PC-9 (cell line): ENCODE data around the gene TMPRSS9.

ENCODE experiments used
- EZH2 ChIP-seq: fragments of 200-600 bp; sonication (generic); IDR thresholded peaks from 2 replicates; pipeline ENCODE4 v1.8.0; 2017; ENCODE audit warnings: antibody characterized with exemption, low read depth
- TF ChIP-seq, protein P1 (sequence below): fragments of 200-600 bp; sonication (generic); conservative IDR thresholded peaks from 2 replicates; pipeline ENCODE4 v1.6.1; 2017; ENCODE audit warnings: mixed run types, antibody characterized with exemption, mild to moderate bottlenecking, moderate library complexity

DNA sequence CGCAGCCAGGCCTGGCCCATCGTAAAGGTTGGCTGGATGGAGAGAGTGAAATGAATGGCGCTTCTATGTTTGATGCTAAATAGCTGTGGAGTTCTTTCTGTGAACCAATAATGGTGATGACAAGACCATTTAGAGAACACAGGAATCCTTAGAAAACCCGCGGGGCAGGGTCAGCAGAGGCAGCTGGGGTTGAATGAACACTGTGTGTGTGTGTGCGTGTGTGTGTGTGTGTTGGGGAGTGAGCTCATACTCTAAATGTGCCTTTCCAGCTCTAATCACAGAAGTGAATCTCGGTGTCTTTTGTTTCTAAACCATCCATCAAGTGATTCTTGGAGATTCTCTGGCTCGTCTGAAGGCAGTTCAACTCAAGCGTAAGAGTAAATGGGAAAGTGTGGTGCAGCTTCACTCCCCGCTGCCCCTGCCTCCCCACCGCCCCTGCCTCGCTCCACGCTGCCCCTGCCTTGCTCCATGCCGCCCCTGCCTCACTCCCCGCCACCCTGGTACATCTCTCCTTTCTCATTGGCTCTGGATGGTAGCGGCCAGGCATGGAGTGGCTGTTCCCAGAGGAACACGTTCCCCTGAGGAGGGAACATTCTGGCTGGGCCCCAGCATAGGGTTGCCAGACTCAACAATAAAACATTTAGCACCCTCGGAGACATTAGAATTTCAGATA is 21.2 kb downstream of the TMPRSS9 start:
- TF ChIP-seq, protein P1, sequence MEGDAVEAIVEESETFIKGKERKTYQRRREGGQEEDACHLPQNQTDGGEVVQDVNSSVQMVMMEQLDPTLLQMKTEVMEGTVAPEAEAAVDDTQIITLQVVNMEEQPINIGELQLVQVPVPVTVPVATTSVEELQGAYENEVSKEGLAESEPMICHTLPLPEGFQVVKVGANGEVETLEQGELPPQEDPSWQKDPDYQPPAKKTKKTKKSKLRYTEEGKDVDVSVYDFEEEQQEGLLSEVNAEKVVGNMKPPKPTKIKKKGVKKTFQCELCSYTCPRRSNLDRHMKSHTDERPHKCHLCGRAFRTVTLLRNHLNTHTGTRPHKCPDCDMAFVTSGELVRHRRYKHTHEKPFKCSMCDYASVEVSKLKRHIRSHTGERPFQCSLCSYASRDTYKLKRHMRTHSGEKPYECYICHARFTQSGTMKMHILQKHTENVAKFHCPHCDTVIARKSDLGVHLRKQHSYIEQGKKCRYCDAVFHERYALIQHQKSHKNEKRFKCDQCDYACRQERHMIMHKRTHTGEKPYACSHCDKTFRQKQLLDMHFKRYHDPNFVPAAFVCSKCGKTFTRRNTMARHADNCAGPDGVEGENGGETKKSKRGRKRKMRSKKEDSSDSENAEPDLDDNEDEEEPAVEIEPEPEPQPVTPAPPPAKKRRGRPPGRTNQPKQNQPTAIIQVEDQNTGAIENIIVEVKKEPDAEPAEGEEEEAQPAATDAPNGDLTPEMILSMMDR, result no peak
- TF ChIP-seq EZH2, result no peak
